T-helper 1 cell treated with Interleukin-12 subunit alpha and Interleukin-12 subunit beta and Interleukin-4 antibody, amounts not matched to agents 30 ng/mL and 1 ng/mL, for 36 hours (primary cell): ENCODE results near the gene PRKAB1. TPM values are rescaled to one million over a fixed set of nuclear protein-coding genes. Genes with fewer than 3 reads are reported as not detected.
"Not testable (repeated sequence)": the region's sequence is repeated elsewhere in the genome, so short reads cannot be mapped to it uniquely, and the experiment has no call there.

ENCODE experiments used
- intact Hi-C: fragments of 100-400 bp; cut with micrococcal nuclease; formaldehyde crosslinking; loops from one replicate; pipeline ENCODE4 v1.15.1; 2024
- total RNA-seq: library from RNA; stranded (reverse); gene quantifications from 2 replicates; pipeline ENCODE4 v1.2.3, GENCODE V29; 2022

Gene PRKAB1
- 44.0 and 46.1 TPM in 2 replicates for total RNA-seq

DNA sequence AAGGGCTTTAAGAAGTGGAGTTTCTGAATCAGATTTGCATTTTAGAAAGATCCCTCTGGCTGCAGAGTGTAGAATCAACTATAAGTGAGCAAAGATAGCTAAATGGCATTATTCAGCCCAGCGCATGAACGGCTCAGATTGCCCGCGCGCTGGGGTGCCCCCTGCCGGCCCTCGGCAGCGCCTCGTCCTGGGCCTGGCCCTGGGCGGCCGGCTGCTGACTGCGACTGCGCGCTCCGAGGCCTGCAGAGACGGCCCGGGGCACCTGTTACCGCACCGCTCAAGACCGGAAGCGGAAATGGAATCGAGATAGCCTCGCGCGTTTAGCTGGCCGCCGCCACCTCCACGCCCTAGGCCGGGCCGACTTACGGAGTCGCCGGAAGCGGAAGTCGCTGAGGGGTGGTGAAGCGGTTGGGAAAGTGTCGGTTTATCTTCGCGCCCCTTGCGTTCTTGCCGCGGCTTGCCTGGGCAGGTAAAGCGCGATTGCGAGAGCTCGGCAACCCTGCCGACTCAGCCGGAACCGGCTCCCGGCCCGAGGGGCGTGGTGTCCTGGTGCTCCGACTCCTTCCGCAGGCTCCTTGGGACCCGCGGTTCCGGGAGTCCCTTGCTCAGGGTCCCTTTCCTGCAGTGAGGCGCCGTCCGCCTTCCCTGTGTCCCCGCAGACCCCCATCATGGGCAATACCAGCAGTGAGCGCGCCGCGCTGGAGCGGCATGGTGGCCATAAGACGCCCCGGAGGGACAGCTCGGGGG is at the start of gene PRKAB1:
PRKAB1 (plus strand) TSS at position 557 of the 747 bp plus-strand sequence; CDS start at position 669, 112 bp downstream.
- intact Hi-C loops = loop anchor here (1.0 to 5.0 kb wide), 13 partner anchors 8 to 1607 kb away; partner anchors contain the start of genes CIT, MLEC, RAB35 and RPLP0

DNA sequence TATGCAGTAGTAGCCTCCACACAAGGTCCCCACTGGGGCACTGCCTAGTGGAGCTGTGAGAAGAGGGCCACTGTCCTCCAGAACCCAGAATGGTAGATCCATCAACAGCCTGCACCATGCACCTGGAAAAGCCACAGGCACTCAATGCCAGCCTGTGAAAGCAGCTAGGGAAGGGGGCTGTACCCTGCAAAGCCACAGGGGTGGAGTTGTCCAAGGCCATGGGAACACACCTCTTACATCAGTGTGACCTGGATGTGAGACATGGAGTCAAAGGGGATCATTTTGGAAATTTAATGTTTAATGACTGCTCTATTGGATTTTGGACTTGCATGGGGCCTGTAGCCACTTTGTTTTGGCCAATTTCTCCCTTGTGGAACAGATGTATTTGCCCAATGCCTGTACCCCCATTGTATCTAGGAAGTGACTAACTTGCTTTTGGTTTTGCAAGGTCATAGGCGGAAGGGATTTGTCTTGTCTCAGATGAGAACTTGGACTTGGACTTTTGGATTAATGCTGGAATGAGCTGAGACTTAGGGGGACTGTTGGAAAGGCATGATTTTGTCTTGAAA is 49.5 kb upstream of the PRKAB1 start:
- intact Hi-C loops = not testable (repeated sequence)

- intact Hi-C loops = no loop called here
Observed at GRCh38 chr12:119620490-119620889, 47.4 kb upstream of the PRKAB1 start.

GRCh38 chr12:119621878-119622277 is 46.1 kb upstream of the PRKAB1 start:
- intact Hi-C loops = no loop called here

- intact Hi-C loops = no loop called here
Observed at GRCh38 chr12:119624966-119625365, 43.0 kb upstream of the PRKAB1 start.

DNA sequence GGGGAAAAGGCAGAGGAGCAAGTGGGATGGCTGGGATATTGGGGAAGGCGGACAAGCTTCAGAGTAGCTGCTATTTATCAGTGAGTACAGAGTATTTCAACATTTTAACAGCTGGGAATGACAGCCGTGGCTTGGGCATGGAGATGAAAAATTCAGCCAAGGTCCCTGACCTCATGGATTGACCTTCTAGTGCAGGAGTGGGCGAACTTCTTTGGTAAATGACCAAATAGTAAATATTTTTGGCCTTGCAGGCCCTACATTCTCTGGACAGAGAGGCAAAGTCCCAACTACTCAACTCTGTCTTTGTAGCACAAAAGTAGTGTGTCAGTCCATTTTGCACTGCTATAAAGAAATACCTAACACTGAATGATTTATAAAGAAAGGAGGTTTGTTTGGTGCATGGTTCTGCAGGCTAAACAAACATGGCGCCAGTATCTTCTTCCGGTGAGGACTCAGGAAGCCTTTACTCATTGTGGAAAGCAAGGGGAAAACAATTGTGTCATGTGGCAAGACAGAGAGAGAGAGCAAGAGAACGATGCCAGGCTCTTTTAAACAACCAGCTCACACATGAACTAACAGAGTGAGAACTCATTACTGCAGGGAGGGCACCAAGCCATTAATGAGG is 40.8 kb upstream of the PRKAB1 start:
- intact Hi-C loops = no loop called here

- intact Hi-C loops = no loop called here
Observed at GRCh38 chr12:119627686-119628085, 40.2 kb upstream of the PRKAB1 start.

DNA sequence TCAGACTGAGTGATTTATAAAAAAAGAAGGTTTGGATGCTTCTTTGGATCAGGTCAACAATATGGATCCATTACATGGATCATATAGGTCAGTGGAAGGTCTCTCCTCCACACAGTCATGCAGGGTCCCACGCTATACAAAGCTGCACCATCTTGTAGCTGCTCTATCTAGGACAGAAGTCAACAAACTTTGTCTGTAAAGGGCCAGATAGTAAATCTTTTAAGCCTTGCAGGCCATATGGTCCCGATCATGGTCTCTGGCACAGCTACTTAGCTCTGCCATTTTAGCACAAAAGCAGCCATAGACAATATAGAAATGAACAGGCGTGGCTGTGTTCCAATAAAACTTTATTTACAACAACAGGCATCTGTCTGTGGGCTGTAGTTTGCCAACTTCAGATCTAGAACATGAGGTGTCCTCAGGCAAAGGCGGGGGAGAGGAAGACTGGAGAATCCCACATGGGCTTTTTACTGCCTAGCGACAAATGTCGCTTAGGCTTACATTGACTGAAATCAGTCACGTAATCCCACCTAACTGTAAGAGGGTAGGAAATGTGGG is 37.6 kb upstream of the PRKAB1 start:
- intact Hi-C loops = no loop called here

DNA sequence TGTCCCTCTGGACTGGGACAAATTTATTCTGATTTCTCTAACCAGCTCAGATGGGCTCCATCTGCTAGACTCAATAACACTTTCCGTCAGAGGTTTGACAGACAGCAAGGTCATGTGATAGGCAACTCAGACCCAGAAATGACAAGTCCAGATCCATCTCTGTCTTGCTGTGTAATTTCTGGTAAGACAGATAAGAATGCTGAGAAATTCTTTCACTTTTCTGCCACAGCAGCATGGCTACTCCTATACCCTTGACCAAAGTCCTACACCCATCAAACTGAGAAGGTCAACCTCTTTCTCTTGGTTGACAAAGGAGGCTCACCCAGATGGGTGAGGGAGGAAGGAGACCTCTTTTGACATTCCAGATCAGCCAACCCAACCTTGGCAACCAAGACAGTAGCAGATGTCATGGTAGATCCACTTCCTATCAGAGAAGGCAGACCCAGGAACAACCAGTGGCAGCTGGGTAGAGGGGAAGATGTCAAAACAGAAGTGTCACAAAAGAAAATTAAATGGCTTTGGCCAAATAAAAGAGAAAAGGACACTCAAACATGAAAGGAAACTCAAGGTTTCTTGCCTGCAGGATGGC is 36.9 kb upstream of the PRKAB1 start:
- intact Hi-C loops = no loop called here

GRCh38 chr12:119631930-119632678 is 35.8 kb upstream of the PRKAB1 start:
- intact Hi-C loops = no loop called here

- intact Hi-C loops = no loop called here
Observed at GRCh38 chr12:119634743-119635142, 33.2 kb upstream of the PRKAB1 start.

- intact Hi-C loops = no loop called here
Observed at GRCh38 chr12:119642986-119643385, 24.9 kb upstream of the PRKAB1 start.

- intact Hi-C loops = no loop called here
Observed at GRCh38 chr12:119644930-119645329, 23.0 kb upstream of the PRKAB1 start.

DNA sequence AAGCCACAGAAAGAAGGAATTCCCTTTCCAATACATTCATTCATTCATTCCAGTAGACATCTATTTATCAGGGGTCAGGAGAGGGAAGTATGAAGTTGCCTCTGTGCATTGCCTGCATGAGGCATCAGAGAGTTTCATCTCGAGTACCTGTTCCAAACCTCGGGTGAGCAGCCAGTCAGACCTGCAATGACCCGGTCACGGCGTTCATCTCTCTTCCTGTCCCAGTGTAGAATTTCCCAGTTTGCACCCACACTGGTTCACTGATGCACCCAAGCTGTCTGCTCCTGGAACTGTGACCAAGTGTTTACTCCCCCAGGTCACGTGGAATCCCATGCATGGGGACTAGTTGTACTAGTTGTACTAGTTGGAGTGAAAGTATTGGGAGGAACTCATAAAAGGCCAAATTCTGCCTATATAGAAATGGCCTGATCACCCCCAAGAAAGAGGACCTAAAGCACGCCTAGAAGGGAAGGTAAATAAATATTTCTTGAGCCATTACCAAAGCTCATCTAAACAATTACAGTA is 22.3 kb upstream of the PRKAB1 start:
- intact Hi-C loops = no loop called here

- intact Hi-C loops = loop anchor here (1.0 to 2.0 kb wide), 3 partner anchors 10 to 205 kb away; no protein-coding TSS in a partner anchor
Observed at GRCh38 chr12:119649202-119649808, 18.6 kb upstream of the PRKAB1 start.

DNA sequence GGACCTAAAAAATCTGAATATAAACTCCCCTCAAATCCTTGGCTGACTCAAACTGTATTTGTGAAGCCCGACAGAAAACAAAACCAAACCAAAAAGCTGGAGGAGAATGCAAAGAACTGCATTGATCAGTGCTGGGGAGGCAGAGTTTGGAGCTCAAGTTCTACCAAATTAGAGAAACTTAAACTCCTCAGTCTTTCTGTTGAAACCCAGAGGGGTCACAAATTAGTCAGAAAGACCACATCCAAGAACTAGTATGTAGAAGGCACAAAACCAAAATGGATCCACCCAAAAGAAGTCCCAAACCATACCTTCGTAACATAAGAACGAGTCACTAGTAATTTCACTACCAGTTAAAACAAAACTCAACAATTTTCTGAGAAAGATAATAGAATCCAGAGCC is 15.3 kb upstream of the PRKAB1 start:
- intact Hi-C loops = no loop called here

- intact Hi-C loops = not testable (repeated sequence)
Observed at GRCh38 chr12:119657001-119657400, 10.9 kb upstream of the PRKAB1 start.

DNA sequence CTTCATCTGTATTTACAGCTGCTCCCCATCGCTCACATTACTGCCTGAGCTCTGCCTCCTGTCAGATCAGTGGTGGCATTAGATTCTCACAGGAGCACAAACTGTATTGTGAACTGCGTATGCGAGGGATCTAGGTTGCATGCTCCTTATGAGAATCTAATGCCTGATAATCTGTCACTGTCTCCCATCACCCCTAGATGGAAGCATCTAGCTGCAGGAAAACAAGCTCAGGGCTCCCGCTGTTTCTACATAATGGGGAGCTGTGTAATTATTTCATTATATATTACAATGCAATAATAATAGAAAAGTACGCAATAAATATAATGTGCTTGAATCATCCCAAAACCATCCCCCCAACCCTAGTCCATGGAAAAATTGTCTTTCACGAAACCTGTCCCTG is 9.8 kb upstream of the PRKAB1 start:
- intact Hi-C loops = not testable (repeated sequence)

DNA sequence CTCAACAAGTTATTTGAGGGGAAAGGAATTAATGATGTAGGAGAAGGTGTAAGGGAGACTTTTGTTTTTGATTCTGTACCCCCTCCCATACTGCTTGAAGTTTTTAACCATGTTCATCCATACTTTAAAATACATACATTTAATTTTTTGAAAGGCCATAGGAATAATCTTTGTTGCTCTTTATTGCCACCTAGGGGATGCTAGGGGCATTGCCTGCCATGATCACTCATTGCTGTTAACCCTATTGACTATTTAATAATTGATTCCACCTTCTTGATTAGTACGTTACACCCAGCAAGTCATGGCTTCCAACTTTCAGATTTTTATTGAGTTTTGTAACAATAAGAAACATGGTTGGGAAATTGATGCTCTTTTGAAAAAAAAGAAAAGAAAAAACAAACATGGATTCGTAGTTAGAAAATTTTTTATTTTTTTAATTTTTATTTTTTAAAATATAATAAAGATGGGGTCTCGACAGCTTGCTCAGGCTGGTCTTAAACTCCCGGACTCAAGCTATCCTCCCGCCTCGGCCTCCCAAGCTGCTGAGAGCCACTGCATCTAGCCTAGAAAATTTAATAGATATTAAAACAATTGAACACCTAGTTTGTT is 8.5 kb upstream of the PRKAB1 start:
- intact Hi-C loops = loop anchor here (1.0 kb wide), 4 partner anchors 8 to 279 kb away; no protein-coding TSS in a partner anchor

- intact Hi-C loops = no loop called here
Observed at GRCh38 chr12:119660076-119660475, 7.9 kb upstream of the PRKAB1 start.
